Measurements from ENCODE around the gene TRMT6.

DNA sequence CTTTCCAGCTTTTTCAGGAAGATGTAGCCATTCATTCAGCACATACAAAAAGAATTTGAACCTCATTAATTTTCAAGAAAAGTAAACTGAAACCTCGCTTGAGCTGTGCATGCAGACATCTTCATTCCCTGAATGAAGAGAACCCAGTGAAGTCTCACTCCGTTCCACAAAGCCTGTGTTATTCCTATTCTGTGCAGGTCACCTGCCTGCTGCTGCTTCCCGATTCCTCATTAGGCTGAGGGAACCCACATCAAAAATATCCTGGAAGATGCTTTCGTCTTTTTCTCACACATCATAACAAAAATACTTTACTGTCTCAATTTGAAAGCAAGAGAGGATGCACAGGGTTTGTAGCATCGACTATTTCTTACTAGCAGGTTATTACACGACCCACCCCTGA is 40.1 kb downstream of the TRMT6 start:
- no peak for TF ChIP-seq POLR2A (IDR thresholded peaks at IDR 0.05)
- TF ChIP-seq, protein P1, sequence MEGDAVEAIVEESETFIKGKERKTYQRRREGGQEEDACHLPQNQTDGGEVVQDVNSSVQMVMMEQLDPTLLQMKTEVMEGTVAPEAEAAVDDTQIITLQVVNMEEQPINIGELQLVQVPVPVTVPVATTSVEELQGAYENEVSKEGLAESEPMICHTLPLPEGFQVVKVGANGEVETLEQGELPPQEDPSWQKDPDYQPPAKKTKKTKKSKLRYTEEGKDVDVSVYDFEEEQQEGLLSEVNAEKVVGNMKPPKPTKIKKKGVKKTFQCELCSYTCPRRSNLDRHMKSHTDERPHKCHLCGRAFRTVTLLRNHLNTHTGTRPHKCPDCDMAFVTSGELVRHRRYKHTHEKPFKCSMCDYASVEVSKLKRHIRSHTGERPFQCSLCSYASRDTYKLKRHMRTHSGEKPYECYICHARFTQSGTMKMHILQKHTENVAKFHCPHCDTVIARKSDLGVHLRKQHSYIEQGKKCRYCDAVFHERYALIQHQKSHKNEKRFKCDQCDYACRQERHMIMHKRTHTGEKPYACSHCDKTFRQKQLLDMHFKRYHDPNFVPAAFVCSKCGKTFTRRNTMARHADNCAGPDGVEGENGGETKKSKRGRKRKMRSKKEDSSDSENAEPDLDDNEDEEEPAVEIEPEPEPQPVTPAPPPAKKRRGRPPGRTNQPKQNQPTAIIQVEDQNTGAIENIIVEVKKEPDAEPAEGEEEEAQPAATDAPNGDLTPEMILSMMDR (IDR thresholded peaks at IDR 0.05 in 4 of 5, conservative IDR thresholded peaks at IDR 0.05 in 1 of 5), result no peak
